ENCODE results near the gene GRK1.
"Not testable (repeated sequence)": the region's sequence is repeated elsewhere in the genome, so short reads cannot be mapped to it uniquely, and the experiment has no call there.

GRK1 gene

DNA sequence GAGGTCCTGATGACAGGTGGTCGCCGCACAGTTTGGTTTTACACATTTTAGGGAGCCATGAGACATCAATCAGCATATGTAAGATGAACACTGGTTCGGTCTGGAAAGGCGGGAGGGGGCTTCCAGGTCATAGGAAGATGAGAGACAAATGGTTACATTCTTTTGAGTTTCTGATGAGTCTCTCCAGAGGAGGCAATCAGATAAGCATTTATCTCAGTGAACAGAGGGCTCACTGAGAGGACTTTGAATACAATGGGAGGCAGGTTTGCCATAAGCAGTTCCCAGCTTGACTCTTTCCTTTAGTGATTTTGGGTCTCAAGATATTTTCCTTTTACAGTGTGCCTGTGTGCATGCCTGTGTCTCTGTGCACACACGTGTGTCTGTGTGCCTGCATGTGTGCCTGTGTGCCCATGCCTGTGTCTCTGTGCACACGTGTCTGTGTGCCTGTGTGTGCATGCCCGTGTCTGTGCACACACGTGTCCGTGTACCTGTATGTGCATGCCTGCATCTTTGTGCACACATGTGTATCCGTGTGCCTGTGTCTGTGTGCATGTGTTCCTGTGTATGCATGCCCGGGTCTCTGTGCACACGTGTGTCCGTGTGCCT, 56.5 kb downstream of the GRK1 start:
- no peak for DNase-seq (ENCODE audit: low spot score)
- TF ChIP-seq, protein P1, sequence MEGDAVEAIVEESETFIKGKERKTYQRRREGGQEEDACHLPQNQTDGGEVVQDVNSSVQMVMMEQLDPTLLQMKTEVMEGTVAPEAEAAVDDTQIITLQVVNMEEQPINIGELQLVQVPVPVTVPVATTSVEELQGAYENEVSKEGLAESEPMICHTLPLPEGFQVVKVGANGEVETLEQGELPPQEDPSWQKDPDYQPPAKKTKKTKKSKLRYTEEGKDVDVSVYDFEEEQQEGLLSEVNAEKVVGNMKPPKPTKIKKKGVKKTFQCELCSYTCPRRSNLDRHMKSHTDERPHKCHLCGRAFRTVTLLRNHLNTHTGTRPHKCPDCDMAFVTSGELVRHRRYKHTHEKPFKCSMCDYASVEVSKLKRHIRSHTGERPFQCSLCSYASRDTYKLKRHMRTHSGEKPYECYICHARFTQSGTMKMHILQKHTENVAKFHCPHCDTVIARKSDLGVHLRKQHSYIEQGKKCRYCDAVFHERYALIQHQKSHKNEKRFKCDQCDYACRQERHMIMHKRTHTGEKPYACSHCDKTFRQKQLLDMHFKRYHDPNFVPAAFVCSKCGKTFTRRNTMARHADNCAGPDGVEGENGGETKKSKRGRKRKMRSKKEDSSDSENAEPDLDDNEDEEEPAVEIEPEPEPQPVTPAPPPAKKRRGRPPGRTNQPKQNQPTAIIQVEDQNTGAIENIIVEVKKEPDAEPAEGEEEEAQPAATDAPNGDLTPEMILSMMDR (IDR thresholded peaks at IDR 0.05; ENCODE audit: extremely low read depth, insufficient read depth, missing control alignments): no peak
- in situ Hi-C loops (cut with MboI; ENCODE audit: low pct_unique_long_range_greater_than_20kb, low sequenced_read_pairs, unreplicated experiment): no loop called here

DNA sequence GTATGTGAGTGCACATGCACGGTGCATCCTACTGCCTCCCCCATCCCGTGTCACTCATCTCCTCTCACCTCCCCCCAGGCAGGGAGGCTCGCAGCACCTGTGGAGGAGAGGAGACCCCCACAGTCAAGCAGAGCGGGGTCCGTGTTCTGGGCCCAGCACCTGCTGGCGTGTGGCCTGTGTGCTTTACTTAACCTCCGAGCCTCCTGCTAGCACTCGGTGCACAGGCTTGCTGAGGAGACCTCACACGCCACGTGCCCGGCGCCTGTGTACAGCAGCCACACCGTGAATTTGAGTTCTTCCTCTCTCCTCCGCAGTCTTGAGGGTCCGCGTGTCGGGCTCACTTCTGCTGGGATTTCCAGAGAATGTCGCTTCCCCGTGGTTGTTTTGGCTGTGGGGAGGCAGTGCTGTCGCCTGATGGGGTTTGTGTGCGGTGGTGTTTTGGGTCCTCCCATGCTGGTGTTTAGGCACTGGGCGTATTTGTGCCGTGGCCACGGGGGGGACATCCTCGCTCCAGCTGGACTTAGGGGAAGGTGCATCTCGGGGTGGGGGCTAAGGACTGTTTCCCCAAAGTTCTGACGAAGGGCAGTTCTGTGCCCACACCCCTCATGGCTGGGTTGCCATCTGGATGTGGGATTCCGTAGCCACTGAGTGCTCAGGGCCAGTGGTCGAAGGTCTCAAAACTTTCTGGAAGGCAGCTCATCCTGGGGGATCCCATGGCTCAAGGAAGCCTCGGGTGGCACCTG, 57.2 kb downstream of the GRK1 start:
- TF ChIP-seq, protein P1 (IDR thresholded peaks at IDR 0.05; ENCODE audit: extremely low read depth, insufficient read depth, missing control alignments): no peak
- in situ Hi-C loops (cut with MboI; ENCODE audit: low pct_unique_long_range_greater_than_20kb, low sequenced_read_pairs, unreplicated experiment): no loop called here

DNA sequence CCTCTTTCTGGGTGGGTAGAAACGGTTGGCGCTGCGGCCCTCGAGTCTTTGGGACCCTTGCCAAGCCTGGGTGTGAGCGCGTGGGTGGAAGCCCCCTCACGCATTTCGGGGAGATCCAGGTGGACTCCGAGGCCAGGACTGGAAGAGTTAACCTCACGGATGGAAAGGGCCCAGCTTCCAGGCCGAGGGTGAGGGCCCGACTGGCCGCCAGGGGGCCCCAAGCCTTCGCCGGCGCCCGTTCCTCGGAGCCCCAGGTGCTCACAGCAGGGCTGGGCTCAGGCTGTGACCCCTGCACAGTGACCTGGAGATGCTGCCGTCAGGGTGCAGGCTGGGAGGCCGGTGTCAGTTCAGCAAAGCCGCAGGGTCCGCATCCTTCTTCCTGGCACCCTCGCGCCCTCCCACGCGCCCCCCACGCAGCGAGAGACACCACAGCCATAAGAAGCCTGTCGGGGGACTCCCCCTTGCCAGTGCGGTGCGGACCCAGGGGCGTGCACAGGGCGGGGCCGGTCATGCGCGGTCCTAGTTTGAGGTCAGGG, 57.8 kb downstream of the GRK1 start:
- TF ChIP-seq, protein P1 (IDR thresholded peaks at IDR 0.05; ENCODE audit: extremely low read depth, insufficient read depth, missing control alignments): peak; percentile 83
- peak; percentile 85 for DNase-seq (ENCODE audit: low spot score)
- in situ Hi-C loops (cut with MboI; ENCODE audit: low pct_unique_long_range_greater_than_20kb, low sequenced_read_pairs, unreplicated experiment): no loop called here

More for the DNA sequence above, 57.2 kb downstream of the GRK1 start:
- DNase-seq (ENCODE audit: low spot score): no peak

DNA sequence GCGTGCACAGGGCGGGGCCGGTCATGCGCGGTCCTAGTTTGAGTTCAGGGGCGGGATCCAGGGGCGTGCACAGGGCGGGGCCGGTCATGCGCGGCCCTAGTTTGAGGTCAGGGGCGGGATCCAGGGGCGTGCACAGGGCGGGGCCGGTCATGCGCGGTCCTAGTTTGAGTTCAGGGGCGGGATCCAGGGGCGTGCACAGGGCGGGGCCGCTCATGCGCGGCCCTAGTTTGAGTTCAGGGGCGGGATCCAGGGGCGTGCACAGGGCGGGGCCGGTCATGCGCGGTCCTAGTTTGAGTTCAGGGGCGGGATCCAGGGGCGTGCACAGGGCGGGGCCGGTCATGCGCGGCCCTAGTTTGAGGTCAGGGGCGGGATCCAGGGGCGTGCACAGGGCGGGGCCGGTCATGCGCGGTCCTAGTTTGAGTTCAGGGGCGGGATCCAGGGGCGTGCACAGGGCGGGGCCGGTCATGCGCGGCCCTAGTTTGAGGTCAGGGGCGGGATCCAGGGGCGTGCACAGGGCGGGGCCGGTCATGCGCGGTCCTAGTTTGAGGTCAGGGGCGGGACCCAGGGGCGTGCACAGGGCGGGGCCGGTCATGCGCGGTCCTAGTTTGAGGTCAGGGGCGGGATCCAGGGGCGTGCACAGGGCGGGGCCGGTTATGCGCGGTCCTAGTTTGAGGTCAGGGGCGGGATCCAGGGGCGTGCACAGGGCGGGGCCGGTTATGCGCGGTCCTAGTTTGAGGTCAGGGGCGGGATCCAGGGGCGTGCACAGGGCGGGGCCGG, 58.5 kb downstream of the GRK1 start:
- DNase-seq (ENCODE audit: low spot score); in situ Hi-C loops (cut with MboI; ENCODE audit: low pct_unique_long_range_greater_than_20kb, low sequenced_read_pairs, unreplicated experiment): not testable (repeated sequence)

DNA sequence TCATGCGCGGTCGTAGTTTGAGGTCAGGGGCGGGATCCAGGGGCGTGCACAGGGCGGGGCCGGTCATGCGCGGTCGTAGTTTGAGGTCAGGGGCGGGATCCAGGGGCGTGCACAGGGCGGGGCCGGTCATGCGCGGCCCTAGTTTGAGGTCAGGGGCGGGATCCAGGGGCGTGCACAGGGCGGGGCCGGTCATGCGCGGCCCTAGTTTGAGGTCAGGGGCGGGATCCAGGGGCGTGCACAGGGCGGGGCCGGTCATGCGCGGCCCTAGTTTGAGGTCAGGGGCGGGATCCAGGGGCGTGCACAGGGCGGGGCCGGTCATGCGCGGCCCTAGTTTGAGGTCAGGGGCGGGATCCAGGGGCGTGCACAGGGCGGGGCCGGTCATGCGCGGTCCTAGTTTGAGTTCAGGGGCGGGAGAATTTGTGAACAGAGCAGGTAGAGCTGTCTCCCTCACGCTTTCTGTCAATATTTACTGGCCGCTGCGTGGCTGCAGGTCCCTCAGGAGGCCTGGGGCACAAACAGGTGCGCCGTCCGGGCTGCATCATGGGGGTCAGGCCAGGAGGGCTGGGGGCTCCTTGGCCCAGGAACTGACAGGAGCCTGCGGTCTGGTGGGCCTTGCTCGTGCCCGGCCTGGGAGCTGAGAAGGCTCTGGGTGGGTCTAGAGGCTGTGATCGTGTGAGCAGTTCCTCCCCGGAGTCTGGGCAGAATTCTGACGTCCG, 59.2 kb downstream of the GRK1 start:
- in situ Hi-C loops (cut with MboI; ENCODE audit: low pct_unique_long_range_greater_than_20kb, low sequenced_read_pairs, unreplicated experiment); DNase-seq (ENCODE audit: low spot score): not testable (repeated sequence)

DNA sequence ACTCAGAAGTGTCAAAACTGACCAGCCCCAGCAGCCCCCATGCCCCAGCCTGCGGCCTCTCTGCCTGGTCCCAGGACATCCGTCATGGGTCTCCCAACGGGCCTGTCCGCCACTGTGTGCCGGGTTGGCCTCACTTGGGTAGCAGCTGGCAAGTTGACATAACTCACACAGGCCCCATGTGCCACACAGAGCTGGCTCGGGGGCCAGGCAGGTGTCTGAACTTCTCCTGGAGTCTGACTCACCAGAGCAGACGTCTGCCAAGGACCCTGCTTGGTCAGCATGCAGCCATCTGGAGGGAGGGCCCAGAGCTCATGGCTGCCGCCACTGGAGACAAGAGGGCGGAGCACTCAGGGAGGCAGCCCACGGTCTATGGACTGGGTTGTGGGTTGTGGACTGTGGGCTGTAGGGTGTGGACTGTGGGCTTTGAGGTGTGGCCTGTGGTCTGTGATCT, 60.0 kb downstream of the GRK1 start:
- DNase-seq (ENCODE audit: low spot score): no peak
- TF ChIP-seq, protein P1 (IDR thresholded peaks at IDR 0.05; ENCODE audit: extremely low read depth, insufficient read depth, missing control alignments): no peak
- in situ Hi-C loops (cut with MboI; ENCODE audit: low pct_unique_long_range_greater_than_20kb, low sequenced_read_pairs, unreplicated experiment): no loop called here

DNA sequence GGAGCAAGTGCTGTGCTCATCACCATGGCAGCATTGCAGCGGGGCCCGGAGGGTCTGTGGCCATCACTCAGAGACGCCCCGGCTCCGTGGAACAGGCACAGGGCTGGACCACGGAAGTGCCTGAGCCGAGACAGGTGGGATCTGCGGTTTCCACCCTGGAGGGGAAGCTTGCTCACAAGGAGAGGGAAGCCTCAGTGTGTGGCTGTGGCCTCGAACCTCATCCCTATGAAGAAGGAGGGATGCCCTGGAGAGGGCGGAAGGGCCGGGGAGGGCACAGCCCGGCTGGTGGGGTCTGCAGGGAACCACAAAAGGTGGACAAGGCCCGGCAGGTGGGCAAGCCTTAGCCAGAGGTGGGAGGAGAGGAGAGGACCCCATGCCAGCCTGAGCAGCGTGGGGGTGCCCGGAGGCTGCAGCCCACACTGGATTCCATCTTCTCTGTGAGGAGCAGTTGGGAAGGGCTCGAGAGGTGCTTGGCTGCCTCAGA, 61.6 kb downstream of the GRK1 start:
- TF ChIP-seq, protein P1 (IDR thresholded peaks at IDR 0.05; ENCODE audit: extremely low read depth, insufficient read depth, missing control alignments): no peak
- in situ Hi-C loops (cut with MboI; ENCODE audit: low pct_unique_long_range_greater_than_20kb, low sequenced_read_pairs, unreplicated experiment): no loop called here
- no peak for DNase-seq (ENCODE audit: low spot score)
